PC-3 (cell line): ENCODE measurements around the gene ARHGEF39. TPM values are rescaled to one million over a fixed set of nuclear protein-coding genes. Genes with fewer than 3 reads are reported as not detected.

ENCODE experiments used
- ATAC-seq: fragments of 200-7000 bp; cut with Tn5 transposase; 2 replicates; pipeline ENCODE4 v1.9.1; 2020; ENCODE audit warnings: mild to moderate bottlenecking, moderate library complexity
- BruUV-seq: library from RNA; stranded (reverse); fragments of 400-500 nt; replicated peaks from 2 replicates; lab custom pipeline; 2021; lab: Mats Ljungman, UMichigan
- CTCF ChIA-PET: fragments of 300-600 bp; sonication (Branson Sonifier 250); formaldehyde crosslinking; loops from one replicate; lab custom pipeline; 2022; ENCODE audit warnings: antibody characterized with exemption; lab: Charles Lee
- POLR2A ChIA-PET: fragments of 300-600 bp; sonication (Branson Sonifier 250); formaldehyde crosslinking; loops from one replicate; lab custom pipeline; 2022; ENCODE audit warnings: antibody characterized with exemption; ENCODE audit not compliant: unreplicated experiment; lab: Charles Lee
- DNase-seq: peaks from one replicate; pipeline ENCODE4 v3.0.0-alpha.2; 2015
- H2AFZ ChIP-seq: fragments of 300-600 bp; sonication (generic); 2 replicates; pipeline ENCODE4 v1.6.0; 2016; ENCODE audit warnings: antibody characterized with exemption, low read length
- H3F3A ChIP-seq: fragments of 300-600 bp; sonication (generic); one replicate; pipeline ENCODE4 v1.6.0; 2017; ENCODE audit warnings: antibody characterized with exemption, low read length, control low read depth, mild to moderate bottlenecking; ENCODE audit not compliant: unreplicated experiment
- H3K27ac ChIP-seq: fragments of 300-600 bp; sonication (generic); 2 replicates; pipeline ENCODE4 v1.5.1; 2016; ENCODE audit warnings: mild to moderate bottlenecking, low read length
- H3K27me3 ChIP-seq: fragments of 300-600 bp; sonication (generic); 2 replicates; pipeline ENCODE4 v1.6.1; 2016; ENCODE audit warnings: low read length, mixed read lengths
- H3K36me3 ChIP-seq: fragments of 300-600 bp; sonication (generic); 2 replicates; pipeline ENCODE4 v1.6.1; 2016; ENCODE audit warnings: low read depth, mixed run types, low read length, mixed read lengths
- H3K4me1 ChIP-seq: fragments of 300-600 bp; sonication (generic); 2 replicates; pipeline ENCODE4 v1.5.1; 2016; ENCODE audit warnings: low read length; ENCODE audit not compliant: insufficient read depth
- H3K4me2 ChIP-seq: fragments of 300-600 bp; sonication (generic); 2 replicates; pipeline ENCODE4 v1.6.0; 2016; ENCODE audit warnings: low read length
- H3K4me3 ChIP-seq: fragments of 300-600 bp; sonication (generic); 2 replicates; pipeline ENCODE4 v1.5.1; 2016; ENCODE audit warnings: mild to moderate bottlenecking, low read length, mixed read lengths
- H3K79me2 ChIP-seq: fragments of 300-600 bp; sonication (generic); 2 replicates; pipeline ENCODE4 v1.6.1; 2017; ENCODE audit warnings: low read length, mixed read lengths
- H3K9ac ChIP-seq: fragments of 300-600 bp; sonication (generic); 2 replicates; pipeline ENCODE4 v1.6.0; 2016; ENCODE audit warnings: mild to moderate bottlenecking, low read length
- H3K9me2 ChIP-seq: fragments of 300-600 bp; sonication (generic); replicated peaks from 2 replicates; pipeline ENCODE4 v1.6.1; 2016; ENCODE audit warnings: mixed run types, low read length, mixed read lengths
- H3K9me3 ChIP-seq: fragments of 300-600 bp; sonication (generic); 2 replicates; pipeline ENCODE4 v1.6.1; 2016; ENCODE audit warnings: low read length, mixed read lengths
- H4K20me1 ChIP-seq: fragments of 300-600 bp; sonication (generic); 2 replicates; pipeline ENCODE4 v1.6.1; 2016; ENCODE audit warnings: low read length, mixed read lengths
- CTCF ChIP-seq: fragments of 300-600 bp; sonication (generic); conservative IDR thresholded peaks from 2 replicates; pipeline ENCODE4 v1.5.1; 2017; ENCODE audit warnings: antibody characterized with exemption, low read depth, mild to moderate bottlenecking, low read length
- EZH2 ChIP-seq: fragments of 300-600 bp; sonication (generic); IDR thresholded peaks from one replicate; pipeline ENCODE4 v1.6.1; 2017; ENCODE audit warnings: antibody characterized with exemption, mild to moderate bottlenecking, low read length; ENCODE audit not compliant: unreplicated experiment
- EZH2phosphoT487 ChIP-seq: fragments of 300-600 bp; sonication (generic); IDR thresholded peaks from 2 replicates; pipeline ENCODE4 v1.6.1; 2018; ENCODE audit warnings: mild to moderate bottlenecking, antibody characterized with exemption, low read length, borderline replicate concordance
- intact Hi-C: fragments of 100-400 bp; cut with micrococcal nuclease; formaldehyde crosslinking; loops from 2 replicates; pipeline ENCODE4 v1.9.0; 2023
- total RNA-seq: library from RNA; depleted of rRNA; stranded (reverse); fragments of >200 nt; gene quantifications from 2 replicates; pipeline ENCODE4 v1.2.3, GENCODE V29; 2014

Gene ARHGEF39
- total RNA-seq, 1 experiment from 2014 or later = 2.6 TPM

- POLR2A ChIA-PET = no interaction called here
- no TSS peak for BruUV-seq
- CTCF ChIA-PET = no interaction called here
- no peak overlapping the region for H3K4me3 ChIP-seq
- H3F3A ChIP-seq = no peaks in the 10 kb centered on the region
- TF ChIP-seq EZH2phosphoT487 = no peak
- TF ChIP-seq CTCF = no peak
- no peak for TF ChIP-seq EZH2
- H2AFZ ChIP-seq = no peak overlapping the region
- H3K4me1 ChIP-seq = peaks cover 22% of the 10 kb centered on the region
- no peak overlapping the region for H3K4me2 ChIP-seq
- no peaks in the 10 kb centered on the region for H4K20me1 ChIP-seq
- no peak overlapping the region for H3K9ac ChIP-seq
- no peaks in the 10 kb centered on the region for H3K9me2 ChIP-seq
- H3K79me2 ChIP-seq = no peaks in the 10 kb centered on the region
- intact Hi-C loops = no loop called here
- DNase-seq = no peak
- no peaks in the 10 kb centered on the region for H3K36me3 ChIP-seq
- H3K27me3 ChIP-seq = no peaks in the 10 kb centered on the region
- H3K27ac ChIP-seq = no peak overlapping the region
- no peak for ATAC-seq
- no peaks in the 10 kb centered on the region for H3K9me3 ChIP-seq
These were observed 19.9 kb upstream of the ARHGEF39 start for GRCh38 chr9:35684921-35685320.

GRCh38 chr9:35683323-35683722 is 18.3 kb upstream of the ARHGEF39 start:
- Histone ChIP-seq H3K27ac (no peak overlapping the region), H3K9me2 (no peaks in the 10 kb centered on the region), H3K4me1 (peaks cover 6% of the 10 kb centered on the region), H3K27me3 (no peaks in the 10 kb centered on the region), H4K20me1 (no peaks in the 10 kb centered on the region), H3K9ac (no peak overlapping the region), H2AFZ (no peak overlapping the region), H3K79me2 (no peaks in the 10 kb centered on the region), H3K9me3 (no peaks in the 10 kb centered on the region), H3K36me3 (no peaks in the 10 kb centered on the region), H3K4me2 (no peak overlapping the region), H3K4me3 (no peak overlapping the region), H3F3A (no peaks in the 10 kb centered on the region)
- ChIA-PET CTCF (no interaction called here), POLR2A (no interaction called here)
- no TSS peak for BruUV-seq
- TF ChIP-seq EZH2 (no peak), EZH2phosphoT487 (no peak), CTCF (no peak)
- intact Hi-C loops = no loop called here
- DNase-seq (no peak), ATAC-seq (no peak)

GRCh38 chr9:35682520-35683315 is 17.7 kb upstream of the ARHGEF39 start:
- intact Hi-C loops = no loop called here
- no peaks in the 10 kb centered on the region for H4K20me1 ChIP-seq

More at GRCh38 chr9:35682520-35683315, 17.7 kb upstream of the ARHGEF39 start:
- ChIA-PET POLR2A (interaction anchor here (0.5 kb wide), 1 partner anchor 811 kb away, joined by 5 read pairs; no protein-coding TSS in a partner anchor), CTCF (no interaction called here)
- H3K4me1 ChIP-seq = no peaks in the 10 kb centered on the region; the same call in 1 of the 2 replicates
- no peak for TF ChIP-seq CTCF
- no peak for TF ChIP-seq EZH2phosphoT487
- no peak for TF ChIP-seq EZH2
- H3K4me3 ChIP-seq = no peak overlapping the region
- no peaks in the 10 kb centered on the region for H3K9me2 ChIP-seq
- no peaks in the 10 kb centered on the region for H3K79me2 ChIP-seq
- H3K9ac ChIP-seq = no peak overlapping the region
- no peaks in the 10 kb centered on the region for H3F3A ChIP-seq
- H3K4me2 ChIP-seq = no peak overlapping the region
- no peak for ATAC-seq
- no peaks in the 10 kb centered on the region for H3K27me3 ChIP-seq
- no peaks in the 10 kb centered on the region for H3K9me3 ChIP-seq
- no peak overlapping the region for H3K27ac ChIP-seq
- H2AFZ ChIP-seq = no peak overlapping the region
- no peak for DNase-seq
- H3K36me3 ChIP-seq = no peaks in the 10 kb centered on the region
- no TSS peak for BruUV-seq
